ENCODE results near the gene TEX13A. TPM values are rescaled to one million over a fixed set of nuclear protein-coding genes. Genes with fewer than 3 reads are reported as not detected.
A peak's percentile ranks its signal among the peaks of the same experiment; 100 is the strongest.

Gene TEX13A
- polyA plus RNA-seq, 1 of the 3 experiments (the other 2 are of a cell fraction), result 0.03 TPM

GRCh38 chrX:105190252-105190853, 30.1 kb downstream of the TEX13A start (continued):
- no peak for TF ChIP-seq SIN3A (IDR thresholded peaks at IDR 0.05; ENCODE audit: borderline replicate concordance, low read depth, low read length)
- TF ChIP-seq MEF2A (IDR thresholded peaks at IDR 0.05; ENCODE audit: borderline replicate concordance, low read depth), result no peak
- TF ChIP-seq TCF12 (IDR thresholded peaks at IDR 0.05), result no peak
- TF ChIP-seq, protein P1, sequence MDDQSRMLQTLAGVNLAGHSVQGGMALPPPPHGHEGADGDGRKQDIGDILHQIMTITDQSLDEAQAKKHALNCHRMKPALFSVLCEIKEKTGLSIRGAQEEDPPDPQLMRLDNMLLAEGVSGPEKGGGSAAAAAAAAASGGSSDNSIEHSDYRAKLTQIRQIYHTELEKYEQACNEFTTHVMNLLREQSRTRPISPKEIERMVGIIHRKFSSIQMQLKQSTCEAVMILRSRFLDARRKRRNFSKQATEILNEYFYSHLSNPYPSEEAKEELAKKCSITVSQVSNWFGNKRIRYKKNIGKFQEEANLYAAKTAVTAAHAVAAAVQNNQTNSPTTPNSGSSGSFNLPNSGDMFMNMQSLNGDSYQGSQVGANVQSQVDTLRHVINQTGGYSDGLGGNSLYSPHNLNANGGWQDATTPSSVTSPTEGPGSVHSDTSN (IDR thresholded peaks at IDR 0.05), result no peak
- peak; percentile 9; the same call in 1 of the 2 replicates for TF ChIP-seq SMC3 (IDR thresholded peaks at IDR 0.05; ENCODE audit: low read depth, low read length)
- no peak for TF ChIP-seq NFIC (IDR thresholded peaks at IDR 0.05; ENCODE audit: borderline replicate concordance)

DNA sequence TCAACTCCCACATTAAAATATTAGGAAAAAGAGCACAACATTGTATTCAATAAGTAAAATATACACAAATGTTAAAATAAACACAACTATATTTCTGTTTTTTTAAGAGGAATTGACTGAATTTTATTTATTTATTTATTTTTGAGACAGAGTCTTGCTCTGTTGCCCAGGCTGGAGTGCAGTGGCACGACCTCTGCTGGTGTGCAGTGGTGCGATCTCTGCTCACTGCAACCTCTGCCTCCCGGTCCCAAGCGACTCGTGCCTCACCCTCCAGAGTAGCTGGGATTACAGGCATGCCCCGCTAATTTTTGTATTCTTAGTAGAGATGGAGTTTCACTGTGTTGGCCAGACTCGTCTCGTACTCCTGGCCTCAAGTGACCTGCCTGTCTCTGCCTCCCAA, 31.4 kb downstream of the TEX13A start:
- no peaks in the 10 kb centered on the region for H3K36me3 ChIP-seq (replicated peaks in 1 of 2; ENCODE audit: control insufficient read depth in 1 of 2, insufficient read depth in 2 of 2, low read length in 1 of 2)
- TF ChIP-seq POLR2AphosphoS5 (IDR thresholded peaks at IDR 0.05; ENCODE audit: low read depth, low read length) (no peak), TCF12 (IDR thresholded peaks at IDR 0.05) (no peak)
- TF ChIP-seq, protein P2, sequence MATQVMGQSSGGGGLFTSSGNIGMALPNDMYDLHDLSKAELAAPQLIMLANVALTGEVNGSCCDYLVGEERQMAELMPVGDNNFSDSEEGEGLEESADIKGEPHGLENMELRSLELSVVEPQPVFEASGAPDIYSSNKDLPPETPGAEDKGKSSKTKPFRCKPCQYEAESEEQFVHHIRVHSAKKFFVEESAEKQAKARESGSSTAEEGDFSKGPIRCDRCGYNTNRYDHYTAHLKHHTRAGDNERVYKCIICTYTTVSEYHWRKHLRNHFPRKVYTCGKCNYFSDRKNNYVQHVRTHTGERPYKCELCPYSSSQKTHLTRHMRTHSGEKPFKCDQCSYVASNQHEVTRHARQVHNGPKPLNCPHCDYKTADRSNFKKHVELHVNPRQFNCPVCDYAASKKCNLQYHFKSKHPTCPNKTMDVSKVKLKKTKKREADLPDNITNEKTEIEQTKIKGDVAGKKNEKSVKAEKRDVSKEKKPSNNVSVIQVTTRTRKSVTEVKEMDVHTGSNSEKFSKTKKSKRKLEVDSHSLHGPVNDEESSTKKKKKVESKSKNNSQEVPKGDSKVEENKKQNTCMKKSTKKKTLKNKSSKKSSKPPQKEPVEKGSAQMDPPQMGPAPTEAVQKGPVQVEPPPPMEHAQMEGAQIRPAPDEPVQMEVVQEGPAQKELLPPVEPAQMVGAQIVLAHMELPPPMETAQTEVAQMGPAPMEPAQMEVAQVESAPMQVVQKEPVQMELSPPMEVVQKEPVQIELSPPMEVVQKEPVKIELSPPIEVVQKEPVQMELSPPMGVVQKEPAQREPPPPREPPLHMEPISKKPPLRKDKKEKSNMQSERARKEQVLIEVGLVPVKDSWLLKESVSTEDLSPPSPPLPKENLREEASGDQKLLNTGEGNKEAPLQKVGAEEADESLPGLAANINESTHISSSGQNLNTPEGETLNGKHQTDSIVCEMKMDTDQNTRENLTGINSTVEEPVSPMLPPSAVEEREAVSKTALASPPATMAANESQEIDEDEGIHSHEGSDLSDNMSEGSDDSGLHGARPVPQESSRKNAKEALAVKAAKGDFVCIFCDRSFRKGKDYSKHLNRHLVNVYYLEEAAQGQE (IDR thresholded peaks at IDR 0.05; ENCODE audit: low read depth, low read length), result no peak
- no peaks in the 10 kb centered on the region for H3K4me1 ChIP-seq (ENCODE audit: control insufficient read depth in 1 of 2, insufficient read depth in 2 of 2, low read depth in 1 of 2, low read length in 1 of 2)
- H2AFZ ChIP-seq (ENCODE audit: low read depth), result no peak overlapping the region
- H3K4me3 ChIP-seq (ENCODE audit: low read depth in 2 of 2, low read length in 1 of 2), result no peak overlapping the region
- H3K9me3 ChIP-seq, result no peaks in the 10 kb centered on the region
- H3K4me2 ChIP-seq, result no peak overlapping the region
- H4K20me1 ChIP-seq (ENCODE audit: insufficient read depth), result no peaks in the 10 kb centered on the region
- ChIA-PET POLR2A (no interaction called here), CTCF (interaction anchor here (0.9 to 2.3 kb wide), 3 partner anchors 12 to 44 kb away, joined by 3 to 14 read pairs (median 9); no protein-coding TSS in a partner anchor)
- H3K9ac ChIP-seq, result no peak overlapping the region
- H3K9me2 ChIP-seq, result no peaks in the 10 kb centered on the region
- H3K27me3 ChIP-seq (ENCODE audit: insufficient read depth), result no peaks in the 10 kb centered on the region
- no peak overlapping the region for H3K27ac ChIP-seq (ENCODE audit: low read depth in 2 of 2, low read length in 1 of 2)
- WGBS (ENCODE audit: low lambda C conversion rate), result 7% methylated on average over 8 of the region's 8 CpGs
- H3K79me2 ChIP-seq (ENCODE audit: insufficient read depth), result no peaks in the 10 kb centered on the region
- DNase-seq, result no peak
- no peaks in the 10 kb centered on the region for H3F3A ChIP-seq (replicated peaks; ENCODE audit: insufficient read depth)

GRCh38 chrX:105179644-105180043, 40.9 kb downstream of the TEX13A start:
- no peaks in the 10 kb centered on the region; the same call in 1 of the 2 replicates for H3K9me3 ChIP-seq
- TF ChIP-seq FOXJ3 (CRISPR knock-in tag; IDR thresholded peaks at IDR 0.05) (no peak), RAD21 (IDR thresholded peaks at IDR 0.05; ENCODE audit: low read length) (no peak), TAF1 (IDR thresholded peaks at IDR 0.05; ENCODE audit: borderline replicate concordance, low read depth, low read length) (no peak), FOXM1 (IDR thresholded peaks at IDR 0.05; ENCODE audit: low read depth) (no peak), RXRA (IDR thresholded peaks at IDR 0.05; ENCODE audit: borderline replicate concordance, low read depth) (no peak)
- TF ChIP-seq, protein P3, sequence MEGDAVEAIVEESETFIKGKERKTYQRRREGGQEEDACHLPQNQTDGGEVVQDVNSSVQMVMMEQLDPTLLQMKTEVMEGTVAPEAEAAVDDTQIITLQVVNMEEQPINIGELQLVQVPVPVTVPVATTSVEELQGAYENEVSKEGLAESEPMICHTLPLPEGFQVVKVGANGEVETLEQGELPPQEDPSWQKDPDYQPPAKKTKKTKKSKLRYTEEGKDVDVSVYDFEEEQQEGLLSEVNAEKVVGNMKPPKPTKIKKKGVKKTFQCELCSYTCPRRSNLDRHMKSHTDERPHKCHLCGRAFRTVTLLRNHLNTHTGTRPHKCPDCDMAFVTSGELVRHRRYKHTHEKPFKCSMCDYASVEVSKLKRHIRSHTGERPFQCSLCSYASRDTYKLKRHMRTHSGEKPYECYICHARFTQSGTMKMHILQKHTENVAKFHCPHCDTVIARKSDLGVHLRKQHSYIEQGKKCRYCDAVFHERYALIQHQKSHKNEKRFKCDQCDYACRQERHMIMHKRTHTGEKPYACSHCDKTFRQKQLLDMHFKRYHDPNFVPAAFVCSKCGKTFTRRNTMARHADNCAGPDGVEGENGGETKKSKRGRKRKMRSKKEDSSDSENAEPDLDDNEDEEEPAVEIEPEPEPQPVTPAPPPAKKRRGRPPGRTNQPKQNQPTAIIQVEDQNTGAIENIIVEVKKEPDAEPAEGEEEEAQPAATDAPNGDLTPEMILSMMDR (IDR thresholded peaks at IDR 0.05), result no peak
- TF ChIP-seq, protein P4, sequence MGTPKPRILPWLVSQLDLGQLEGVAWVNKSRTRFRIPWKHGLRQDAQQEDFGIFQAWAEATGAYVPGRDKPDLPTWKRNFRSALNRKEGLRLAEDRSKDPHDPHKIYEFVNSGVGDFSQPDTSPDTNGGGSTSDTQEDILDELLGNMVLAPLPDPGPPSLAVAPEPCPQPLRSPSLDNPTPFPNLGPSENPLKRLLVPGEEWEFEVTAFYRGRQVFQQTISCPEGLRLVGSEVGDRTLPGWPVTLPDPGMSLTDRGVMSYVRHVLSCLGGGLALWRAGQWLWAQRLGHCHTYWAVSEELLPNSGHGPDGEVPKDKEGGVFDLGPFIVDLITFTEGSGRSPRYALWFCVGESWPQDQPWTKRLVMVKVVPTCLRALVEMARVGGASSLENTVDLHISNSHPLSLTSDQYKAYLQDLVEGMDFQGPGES (IDR thresholded peaks at IDR 0.05; ENCODE audit: low read depth, low read length), result no peak
- TF ChIP-seq, protein P5, sequence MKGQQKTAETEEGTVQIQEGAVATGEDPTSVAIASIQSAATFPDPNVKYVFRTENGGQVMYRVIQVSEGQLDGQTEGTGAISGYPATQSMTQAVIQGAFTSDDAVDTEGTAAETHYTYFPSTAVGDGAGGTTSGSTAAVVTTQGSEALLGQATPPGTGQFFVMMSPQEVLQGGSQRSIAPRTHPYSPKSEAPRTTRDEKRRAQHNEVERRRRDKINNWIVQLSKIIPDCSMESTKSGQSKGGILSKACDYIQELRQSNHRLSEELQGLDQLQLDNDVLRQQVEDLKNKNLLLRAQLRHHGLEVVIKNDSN (IDR thresholded peaks at IDR 0.05; ENCODE audit: borderline replicate concordance, low read depth), result no peak
- no peak overlapping the region for H3K4me3 ChIP-seq (ENCODE audit: low read depth in 2 of 2, low read length in 1 of 2)
- no peaks in the 10 kb centered on the region for H3K79me2 ChIP-seq (ENCODE audit: insufficient read depth)
- H3K27ac ChIP-seq (ENCODE audit: low read depth in 2 of 2, low read length in 1 of 2), result no peak overlapping the region
- H4K20me1 ChIP-seq (ENCODE audit: insufficient read depth), result no peaks in the 10 kb centered on the region
- no peaks in the 10 kb centered on the region for H3K9me2 ChIP-seq
- H3K4me1 ChIP-seq (ENCODE audit: control insufficient read depth in 1 of 2, insufficient read depth in 2 of 2, low read depth in 1 of 2, low read length in 1 of 2), result no peaks in the 10 kb centered on the region
- no peak for DNase-seq
- WGBS (ENCODE audit: low lambda C conversion rate), result 7% methylated on average over 3 of the region's 3 CpGs
- no peak overlapping the region for H2AFZ ChIP-seq (ENCODE audit: low read depth)
- no peaks in the 10 kb centered on the region for H3K27me3 ChIP-seq (ENCODE audit: insufficient read depth)
- H3K9ac ChIP-seq, result no peak overlapping the region
- no peaks in the 10 kb centered on the region for H3F3A ChIP-seq (replicated peaks; ENCODE audit: insufficient read depth)
- H3K4me2 ChIP-seq, result no peak overlapping the region
- POLR2A ChIA-PET, result no interaction called here
- CTCF ChIA-PET, result interaction anchor here (1.0 kb wide), 1 partner anchor 11 kb away, joined by 3 read pairs; no protein-coding TSS in a partner anchor
- no peaks in the 10 kb centered on the region for H3K36me3 ChIP-seq (replicated peaks in 1 of 2; ENCODE audit: control insufficient read depth in 1 of 2, insufficient read depth in 2 of 2, low read length in 1 of 2)

Measured in SK-N-SH (cell line).